ENCODE measurements around the gene SUMO2. TPM values are rescaled to one million over a fixed set of nuclear protein-coding genes. Genes with fewer than 3 reads are reported as not detected.
"Not testable (repeated sequence)": the region's sequence is repeated elsewhere in the genome, so short reads cannot be mapped to it uniquely, and the experiment has no call there.

SUMO2 gene
- total RNA-seq, 1 donor from 2014 or later, result 214 TPM

- intact Hi-C loops (cut with DNase I), result no loop called here
- DNase-seq (ENCODE audit: low spot score), result no peak
Observed at GRCh38 chr17:75128694-75129505, 53.9 kb downstream of the SUMO2 start.

GRCh38 chr17:75127936-75128335 lies 54.8 kb downstream of the SUMO2 start:
- intact Hi-C loops (cut with DNase I); DNase-seq (ENCODE audit: low spot score): not testable (repeated sequence)

DNA sequence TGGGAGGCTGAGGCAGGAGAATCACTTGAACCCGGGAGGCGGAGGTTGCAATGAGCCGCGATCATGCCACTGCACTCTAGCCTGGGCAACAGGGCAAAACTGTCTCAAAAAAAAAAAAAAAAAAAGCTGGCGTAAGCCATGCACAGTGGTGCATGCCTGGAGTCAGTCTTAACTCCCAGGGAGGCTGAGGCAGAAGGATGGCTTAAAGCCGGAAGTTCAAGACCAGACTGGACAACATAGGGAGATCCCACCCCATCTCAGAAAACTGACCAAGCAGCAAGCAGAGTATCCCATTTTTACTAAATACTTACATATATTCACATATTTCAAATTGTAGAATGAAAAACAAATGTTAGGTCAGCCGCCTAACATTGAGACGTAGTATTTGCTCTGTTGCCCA lies 55.8 kb downstream of the SUMO2 start:
- intact Hi-C loops (cut with DNase I), result no loop called here

DNA sequence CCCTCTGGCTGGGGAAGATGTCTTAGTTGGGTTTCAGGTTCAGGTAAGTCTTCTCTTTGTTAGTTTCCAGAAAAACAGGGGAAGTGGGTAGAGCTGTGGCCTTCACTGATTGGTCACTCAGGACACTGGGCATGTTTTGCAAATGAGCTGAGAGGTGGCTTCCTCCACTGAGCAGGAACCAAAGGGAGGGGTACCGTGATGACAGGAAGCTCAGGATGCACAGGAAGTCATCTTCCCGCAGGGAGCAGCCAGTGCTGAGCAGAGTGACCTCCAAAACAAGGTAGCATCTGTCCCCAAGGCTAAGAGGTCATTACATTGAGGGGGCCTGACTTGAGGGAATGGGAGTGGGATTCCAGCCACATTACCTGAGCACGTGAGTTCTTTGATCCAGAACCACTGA lies 56.8 kb downstream of the SUMO2 start:
- intact Hi-C loops (cut with DNase I), result no loop called here
- DNase-seq (ENCODE audit: low spot score), result peak; percentile 87

More for the DNA sequence above, 55.8 kb downstream of the SUMO2 start:
- DNase-seq (ENCODE audit: low spot score), result no peak

DNA sequence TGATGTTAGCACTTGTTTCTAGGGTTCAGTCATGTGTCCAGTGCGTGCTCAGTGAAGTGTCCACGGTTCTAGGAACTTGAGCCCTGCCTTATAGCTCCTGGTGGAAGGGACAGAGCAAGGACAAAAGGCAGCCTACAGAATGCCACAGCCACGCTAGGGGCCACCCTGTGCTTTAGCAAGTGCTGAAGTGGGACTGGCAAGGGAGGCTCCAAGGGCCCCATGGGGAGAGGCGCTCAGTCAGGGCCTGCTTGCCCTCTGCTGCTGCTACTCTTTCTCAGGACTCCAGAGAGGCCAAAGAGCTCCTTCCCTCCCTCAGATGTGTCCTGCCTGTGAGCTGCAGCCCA lies 58.0 kb downstream of the SUMO2 start:
- no peak for DNase-seq (ENCODE audit: low spot score)
- intact Hi-C loops (cut with DNase I), result no loop called here

- intact Hi-C loops (cut with DNase I), result no loop called here
- peak; percentile 93 for DNase-seq (ENCODE audit: low spot score)
Observed at GRCh38 chr17:75124041-75124818, 58.5 kb downstream of the SUMO2 start.

GRCh38 chr17:75118307-75118706 lies 64.5 kb downstream of the SUMO2 start:
- intact Hi-C loops (cut with DNase I), result loop anchor here (5.0 kb wide), 1 partner anchor 54 kb away; no protein-coding TSS in a partner anchor

GRCh38 chr17:75116737-75117136 lies 66.0 kb downstream of the SUMO2 start:
- intact Hi-C loops (cut with DNase I), result loop anchor here (5.0 kb wide), 1 partner anchor 56 kb away; no protein-coding TSS in a partner anchor
- DNase-seq (ENCODE audit: low spot score), result no peak

More at GRCh38 chr17:75118307-75118706, 64.5 kb downstream of the SUMO2 start:
- DNase-seq (ENCODE audit: low spot score), result no peak

Other genes with a start within 250 kb of the SUMO2 start
- not detected for gene OTOP3, start 247.1 kb downstream of the SUMO2 start, total RNA-seq
- gene HID1, start 210.2 kb downstream of the SUMO2 start, total RNA-seq, result 9.0 TPM
- 20.1 TPM for gene CDR2L, start 195.3 kb downstream of the SUMO2 start, total RNA-seq
- 39.3 TPM for gene MRPL58, start 170.3 kb downstream of the SUMO2 start, total RNA-seq
- gene ATP5PD, start 136.0 kb downstream of the SUMO2 start, total RNA-seq, result 616 TPM
- gene KCTD2, start 135.7 kb downstream of the SUMO2 start, total RNA-seq, result 43.2 TPM
- gene SLC16A5, start 95.0 kb downstream of the SUMO2 start, total RNA-seq, result 22.7 TPM
- 8.0 TPM for gene ARMC7, start 73.0 kb downstream of the SUMO2 start, total RNA-seq
- 27.7 TPM for gene NT5C, start 51.2 kb downstream of the SUMO2 start, total RNA-seq
- 15.2 TPM for gene JPT1, start 28.4 kb downstream of the SUMO2 start, total RNA-seq
- gene NUP85, start 22.7 kb upstream of the SUMO2 start, total RNA-seq, result 26.3 TPM
- 24.2 TPM for gene GGA3, start 78.6 kb upstream of the SUMO2 start, total RNA-seq
- gene MRPS7, start 78.9 kb upstream of the SUMO2 start, total RNA-seq, result 102 TPM
- gene MIF4GD, start 88.3 kb upstream of the SUMO2 start, total RNA-seq, result 18.1 TPM
- gene SLC25A19, start 106.5 kb upstream of the SUMO2 start, total RNA-seq, result 8.5 TPM
- gene GRB2, start 222.7 kb upstream of the SUMO2 start, total RNA-seq, result 57.1 TPM

Measured in cardiac septum (tissue), 1 donor.